PC-9 (cell line): Measurements from ENCODE around the gene PRKD1. TPM values are rescaled to one million over a fixed set of nuclear protein-coding genes. Genes with fewer than 3 reads are reported as not detected.

ENCODE experiments used
- BruUV-seq: library from RNA; stranded (reverse); fragments of 400-500 nt; replicated peaks from 2 replicates; lab custom pipeline; 2021; lab: Mats Ljungman, UMichigan
- CTCF ChIA-PET: fragments of 300-600 bp; sonication (Branson Sonifier 250); formaldehyde crosslinking; loops from one replicate; lab custom pipeline; 2022; ENCODE audit warnings: antibody characterized with exemption; lab: Charles Lee
- POLR2A ChIA-PET: fragments of 300-600 bp; sonication (Branson Sonifier 250); formaldehyde crosslinking; loops from one replicate; lab custom pipeline; 2022; ENCODE audit warnings: antibody characterized with exemption; ENCODE audit not compliant: unreplicated experiment; lab: Charles Lee
- DNase-seq, 2 experiments: peaks; one replicate each; pipeline versions ENCODE4 v3.0.0 to v3.0.0-alpha.2; 2015 to 2022; ENCODE audit warnings: mixed read lengths in 1 of 2
- H2AFZ ChIP-seq: fragments of 200-600 bp; sonication (generic); 2 replicates; pipeline ENCODE4 v1.8.1; 2017; ENCODE audit warnings: antibody characterized with exemption
- H3F3A ChIP-seq: fragments of 200-600 bp; sonication (generic); 2 replicates; pipeline ENCODE4 v1.8.1; 2017; ENCODE audit warnings: antibody characterized with exemption, mild to moderate bottlenecking, low read depth; ENCODE audit not compliant: insufficient read depth
- H3K27ac ChIP-seq: fragments of 200-600 bp; sonication (generic); 2 replicates; pipeline ENCODE4 v1.6.1; 2016; ENCODE audit warnings: mixed run types
- H3K27me3 ChIP-seq: fragments of 200-600 bp; sonication (generic); 2 replicates; pipeline ENCODE4 v1.6.1; 2016; ENCODE audit warnings: low read depth, mixed run types; ENCODE audit not compliant: insufficient read depth
- H3K36me3 ChIP-seq: fragments of 200-600 bp; sonication (generic); 2 replicates; pipeline ENCODE4 v1.6.1; 2016; ENCODE audit warnings: low read depth, mixed run types
- H3K4me1 ChIP-seq: fragments of 200-600 bp; sonication (generic); replicated peaks from 2 replicates; pipeline ENCODE4 v1.6.1; 2016; ENCODE audit warnings: mixed run types; ENCODE audit not compliant: insufficient read depth
- H3K4me2 ChIP-seq: fragments of 200-600 bp; sonication (generic); 2 replicates; pipeline ENCODE4 v1.6.1; 2017; ENCODE audit warnings: mixed run types
- H3K4me3 ChIP-seq: fragments of 200-600 bp; sonication (generic); 2 replicates; pipeline ENCODE4 v1.6.1; 2016; ENCODE audit warnings: mixed run types
- H3K79me2 ChIP-seq: fragments of 200-600 bp; sonication (generic); 2 replicates; pipeline ENCODE4 v1.6.1; 2017; ENCODE audit warnings: low read depth, mixed run types
- H3K9me2 ChIP-seq: fragments of 200-600 bp; sonication (generic); 2 replicates; pipeline ENCODE4 v1.8.1; 2017; ENCODE audit warnings: mild to moderate bottlenecking; ENCODE audit not compliant: insufficient read depth
- H3K9me3 ChIP-seq: fragments of 200-600 bp; sonication (generic); 2 replicates; pipeline ENCODE4 v1.8.1; 2016; ENCODE audit warnings: low read depth; ENCODE audit not compliant: insufficient read depth
- H4K20me1 ChIP-seq: fragments of 200-600 bp; sonication (generic); 2 replicates; pipeline ENCODE4 v1.8.1; 2017; ENCODE audit not compliant: insufficient read depth
- EZH2 ChIP-seq: fragments of 200-600 bp; sonication (generic); IDR thresholded peaks from 2 replicates; pipeline ENCODE4 v1.8.0; 2017; ENCODE audit warnings: antibody characterized with exemption, low read depth
- intact Hi-C: fragments of 100-400 bp; cut with micrococcal nuclease; formaldehyde crosslinking; loops from one replicate; pipeline ENCODE4 v1.10.0; 2022; ENCODE audit not compliant: unreplicated experiment
- total RNA-seq: library from RNA; stranded (reverse); gene quantifications from 2 replicates; pipeline ENCODE4 v1.2.3, GENCODE V29; 2021
- TF ChIP-seq, protein P1 (sequence below): fragments of 200-600 bp; sonication (generic); conservative IDR thresholded peaks from 2 replicates; pipeline ENCODE4 v1.6.1; 2017; ENCODE audit warnings: mixed run types, antibody characterized with exemption, mild to moderate bottlenecking, moderate library complexity

Gene PRKD1
- total RNA-seq, 1 experiment from 2014 or later = 0.98 TPM

DNA sequence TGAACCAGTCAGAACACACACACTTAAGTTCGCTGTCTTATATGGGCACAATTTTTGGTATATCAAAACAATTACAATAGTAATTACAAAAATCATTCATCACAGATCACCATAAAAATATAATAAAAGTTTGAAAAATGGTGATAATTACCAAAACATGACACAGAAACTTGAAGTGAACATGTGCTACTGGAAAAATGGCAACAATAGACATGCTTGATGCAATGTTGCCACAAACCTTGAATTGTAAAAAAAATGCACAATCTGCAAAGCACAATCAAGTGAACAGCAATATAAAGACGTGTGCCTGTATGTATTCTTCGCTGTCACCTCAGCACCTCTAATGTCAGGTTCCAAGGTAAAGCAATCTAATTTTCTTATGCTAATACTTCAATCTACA is 117.6 kb downstream of the PRKD1 start:
- no peaks in the 10 kb centered on the region for H3F3A ChIP-seq
- H3K27me3 ChIP-seq = no peaks in the 10 kb centered on the region
- H4K20me1 ChIP-seq = no peaks in the 10 kb centered on the region
- no peaks in the 10 kb centered on the region for H3K36me3 ChIP-seq
- no peak for DNase-seq
- intact Hi-C loops = no loop called here
- TF ChIP-seq EZH2 = no peak
- TF ChIP-seq, protein P1, sequence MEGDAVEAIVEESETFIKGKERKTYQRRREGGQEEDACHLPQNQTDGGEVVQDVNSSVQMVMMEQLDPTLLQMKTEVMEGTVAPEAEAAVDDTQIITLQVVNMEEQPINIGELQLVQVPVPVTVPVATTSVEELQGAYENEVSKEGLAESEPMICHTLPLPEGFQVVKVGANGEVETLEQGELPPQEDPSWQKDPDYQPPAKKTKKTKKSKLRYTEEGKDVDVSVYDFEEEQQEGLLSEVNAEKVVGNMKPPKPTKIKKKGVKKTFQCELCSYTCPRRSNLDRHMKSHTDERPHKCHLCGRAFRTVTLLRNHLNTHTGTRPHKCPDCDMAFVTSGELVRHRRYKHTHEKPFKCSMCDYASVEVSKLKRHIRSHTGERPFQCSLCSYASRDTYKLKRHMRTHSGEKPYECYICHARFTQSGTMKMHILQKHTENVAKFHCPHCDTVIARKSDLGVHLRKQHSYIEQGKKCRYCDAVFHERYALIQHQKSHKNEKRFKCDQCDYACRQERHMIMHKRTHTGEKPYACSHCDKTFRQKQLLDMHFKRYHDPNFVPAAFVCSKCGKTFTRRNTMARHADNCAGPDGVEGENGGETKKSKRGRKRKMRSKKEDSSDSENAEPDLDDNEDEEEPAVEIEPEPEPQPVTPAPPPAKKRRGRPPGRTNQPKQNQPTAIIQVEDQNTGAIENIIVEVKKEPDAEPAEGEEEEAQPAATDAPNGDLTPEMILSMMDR = no peak
- BruUV-seq = no TSS peak
- POLR2A ChIA-PET = no interaction called here
- H3K4me1 ChIP-seq = no peaks in the 10 kb centered on the region
- no peak overlapping the region for H3K4me3 ChIP-seq
- CTCF ChIA-PET = no interaction called here
- H3K79me2 ChIP-seq = no peaks in the 10 kb centered on the region
- H3K9me3 ChIP-seq = no peaks in the 10 kb centered on the region
- H3K4me2 ChIP-seq = no peak overlapping the region
- no peak overlapping the region for H3K27ac ChIP-seq
- H2AFZ ChIP-seq = no peak overlapping the region
- H3K9me2 ChIP-seq = no peaks in the 10 kb centered on the region

DNA sequence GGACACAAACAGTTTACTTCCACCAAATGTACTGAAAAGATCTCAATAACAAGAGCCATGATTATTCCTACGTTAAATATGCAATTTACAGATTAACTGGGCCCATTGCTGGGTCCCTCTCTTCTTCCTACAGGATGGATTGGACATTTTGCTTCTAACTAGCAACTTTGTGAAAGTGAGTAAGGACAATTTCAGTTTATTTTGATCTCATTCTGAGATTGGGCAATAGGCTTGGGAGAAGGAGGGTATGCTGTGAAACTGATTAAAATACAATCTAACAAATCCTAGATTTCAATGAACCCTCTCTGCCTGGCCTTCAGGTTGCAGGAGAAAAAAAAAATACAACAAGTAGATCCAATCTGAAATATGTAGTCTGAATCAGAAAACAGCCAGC is 121.5 kb downstream of the PRKD1 start:
- no peaks in the 10 kb centered on the region for H3K27me3 ChIP-seq
- no peaks in the 10 kb centered on the region for H3K36me3 ChIP-seq
- H3K27ac ChIP-seq = no peak overlapping the region
- BruUV-seq = no TSS peak
- intact Hi-C loops = no loop called here
- no peak overlapping the region for H2AFZ ChIP-seq
- no peaks in the 10 kb centered on the region for H4K20me1 ChIP-seq
- H3K9me3 ChIP-seq = no peaks in the 10 kb centered on the region
- no peak overlapping the region for H3K4me3 ChIP-seq
- CTCF ChIA-PET = no interaction called here
- H3K4me1 ChIP-seq = no peaks in the 10 kb centered on the region
- H3F3A ChIP-seq = no peaks in the 10 kb centered on the region
- no peaks in the 10 kb centered on the region for H3K79me2 ChIP-seq
- POLR2A ChIA-PET = no interaction called here
- H3K4me2 ChIP-seq = no peak overlapping the region
- no peak for DNase-seq
- TF ChIP-seq, protein P1 = no peak
- TF ChIP-seq EZH2 = no peak
- no peaks in the 10 kb centered on the region for H3K9me2 ChIP-seq

DNA sequence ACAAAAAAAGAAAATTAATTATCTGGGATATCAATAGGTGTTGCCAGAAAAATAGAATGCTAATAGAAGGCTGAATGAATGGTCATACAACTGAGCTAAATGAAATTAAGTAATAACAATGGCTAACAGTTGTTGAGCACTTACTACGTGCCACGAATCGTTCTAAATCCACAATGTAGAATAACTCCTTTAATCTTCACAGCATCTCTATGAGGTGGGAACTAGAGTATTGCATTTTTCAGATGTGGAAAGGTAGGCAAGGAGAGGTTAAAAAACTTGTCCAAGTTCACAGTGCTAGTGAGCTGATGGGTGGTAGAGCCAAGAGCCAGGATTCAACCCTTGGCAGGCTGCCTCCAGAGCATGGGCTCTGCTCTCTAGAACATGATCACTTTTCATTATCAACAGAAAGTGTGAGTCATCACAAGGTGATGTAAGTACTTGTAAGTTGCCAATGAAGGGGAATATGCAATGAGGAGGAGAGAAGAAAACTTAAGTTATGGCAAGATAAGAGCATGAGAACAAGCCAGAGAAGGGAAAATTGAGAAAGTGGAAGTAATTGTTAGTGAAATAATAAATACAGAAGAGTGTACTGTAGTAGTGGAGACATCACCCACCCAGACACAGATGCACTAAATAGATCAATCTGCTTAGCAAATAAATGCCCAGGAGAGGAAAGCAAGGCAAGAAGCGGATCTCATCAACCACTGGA is 122.1 kb downstream of the PRKD1 start:
- H3K9me3 ChIP-seq = no peaks in the 10 kb centered on the region
- no peak overlapping the region for H3K4me3 ChIP-seq
- no peaks in the 10 kb centered on the region for H3K27me3 ChIP-seq
- DNase-seq = peak in 1 of 2 experiments; percentile 3
- H3F3A ChIP-seq = no peaks in the 10 kb centered on the region
- BruUV-seq = no TSS peak
- no peaks in the 10 kb centered on the region for H4K20me1 ChIP-seq
- intact Hi-C loops = no loop called here
- no peak overlapping the region for H3K4me2 ChIP-seq
- no peaks in the 10 kb centered on the region for H3K4me1 ChIP-seq
- no peak overlapping the region for H3K27ac ChIP-seq
- no peak overlapping the region for H2AFZ ChIP-seq
- ChIA-PET POLR2A (no interaction called here), CTCF (no interaction called here)
- H3K36me3 ChIP-seq = no peaks in the 10 kb centered on the region
- no peaks in the 10 kb centered on the region for H3K9me2 ChIP-seq
- H3K79me2 ChIP-seq = no peaks in the 10 kb centered on the region
- no peak for TF ChIP-seq EZH2
- TF ChIP-seq, protein P1 = no peak
